KG1 (cell line): ENCODE data around the gene CAPNS1.
"Not testable (repeated sequence)": the region's sequence is repeated elsewhere in the genome, so short reads cannot be mapped to it uniquely, and the experiment has no call there.

Source experiments
- DNase-seq: peaks from one replicate; lab custom pipeline; 2025; lab: John Stamatoyannopoulos, UW

The CAPNS1 gene

DNA sequence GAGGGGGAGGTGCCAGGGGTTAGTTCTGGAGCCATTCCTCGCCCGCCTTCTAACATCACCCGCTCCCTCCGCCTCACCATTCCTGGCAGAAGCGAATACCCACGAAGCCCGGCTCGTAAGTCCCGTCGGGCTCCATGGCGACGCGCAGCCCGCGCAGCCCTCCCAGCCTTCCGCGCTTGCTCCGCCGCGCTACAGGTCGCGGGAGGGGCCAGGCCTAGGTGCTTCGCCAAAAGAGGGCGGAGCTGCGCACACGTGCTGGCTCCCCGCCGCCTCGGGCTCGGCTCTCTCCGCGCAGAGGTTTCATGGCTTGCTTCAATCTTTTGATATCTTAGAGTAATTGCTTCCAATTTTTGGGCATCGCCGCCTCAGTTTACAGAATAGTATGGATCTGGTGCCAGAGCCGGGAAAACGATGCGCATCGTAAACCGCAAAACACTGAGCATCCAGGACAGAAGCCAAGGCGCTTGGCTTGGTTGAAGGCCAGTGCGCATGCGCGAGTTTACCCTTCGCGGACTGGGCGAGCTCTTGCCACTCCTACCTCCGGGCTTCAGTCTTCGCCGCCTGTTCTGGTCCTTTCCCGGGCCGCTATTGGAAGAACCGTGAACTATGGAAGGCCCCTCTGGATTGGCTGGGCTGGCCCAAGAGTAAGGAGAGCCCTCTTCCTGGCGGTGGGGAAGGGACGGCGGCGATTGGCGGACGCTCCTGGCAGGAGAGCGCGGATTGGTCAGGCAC, 25.0 kb upstream of the CAPNS1 start, which contains the start of gene POLR2I:
TSS of gene POLR2I (minus strand) at position 155 of the 732 bp plus-strand sequence. CDS start at position 136, 19 bp downstream.
- DNase-seq: peak; percentile 87

DNA sequence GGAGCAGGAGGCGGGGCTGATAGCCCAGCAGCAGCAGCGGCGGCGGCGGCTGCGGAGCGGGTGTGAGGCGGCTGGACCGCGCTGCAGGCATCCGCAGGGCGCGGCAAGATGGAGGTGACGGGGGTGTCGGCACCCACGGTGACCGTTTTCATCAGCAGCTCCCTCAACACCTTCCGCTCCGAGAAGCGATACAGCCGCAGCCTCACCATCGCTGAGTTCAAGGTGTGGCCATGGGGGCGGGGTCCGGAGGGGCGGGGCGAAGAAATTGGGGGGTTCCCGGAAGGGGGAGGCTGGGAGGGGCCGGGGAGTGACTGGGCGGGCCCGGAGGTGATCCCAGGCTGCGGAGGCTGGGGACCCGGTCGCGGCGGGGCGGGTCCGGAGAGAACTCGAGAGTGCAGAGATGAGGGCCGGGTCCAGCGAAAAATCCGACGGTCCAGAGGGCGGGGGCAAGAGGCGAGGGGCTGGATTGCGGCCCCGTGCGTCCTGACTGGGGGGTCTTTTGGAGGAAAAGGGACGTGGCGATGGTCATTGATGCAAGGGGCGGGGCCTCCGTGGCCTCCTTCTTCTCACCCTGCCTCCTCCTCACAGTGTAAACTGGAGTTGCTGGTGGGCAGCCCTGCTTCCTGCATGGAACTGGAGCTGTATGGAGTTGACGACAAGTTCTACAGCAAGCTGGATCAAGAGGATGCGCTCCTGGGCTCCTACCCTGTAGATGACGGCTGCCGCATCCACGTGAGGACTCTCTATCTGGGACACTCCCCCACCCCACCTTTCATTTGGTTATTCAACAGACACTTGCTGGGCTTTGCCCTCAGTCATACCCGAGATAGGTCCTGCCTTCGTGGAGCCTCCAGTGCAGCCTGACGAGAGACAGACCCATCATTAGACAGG, 24.2 kb upstream of the CAPNS1 start, which contains the start of gene TBCB:
TSS of gene TBCB (plus strand) at position 16 of the 891 bp plus-strand sequence. CDS start at position 109, 93 bp downstream.
- no peak for DNase-seq

DNA sequence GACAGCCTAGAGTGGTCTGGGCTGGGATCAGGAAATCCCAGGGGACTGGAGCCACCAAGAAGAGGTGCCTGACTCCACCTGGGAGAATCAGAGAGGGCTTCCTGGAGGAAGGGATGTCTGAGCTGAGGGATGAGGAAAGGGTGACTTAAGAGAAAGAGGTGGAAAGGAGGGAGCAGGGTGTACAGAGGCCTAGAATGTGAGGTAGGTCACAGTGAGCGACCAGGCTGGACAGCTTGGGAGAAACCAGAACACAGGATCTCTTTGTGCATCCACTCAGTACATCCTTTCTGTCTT, 23.6 kb upstream of the CAPNS1 start:
- no peak for DNase-seq

DNA sequence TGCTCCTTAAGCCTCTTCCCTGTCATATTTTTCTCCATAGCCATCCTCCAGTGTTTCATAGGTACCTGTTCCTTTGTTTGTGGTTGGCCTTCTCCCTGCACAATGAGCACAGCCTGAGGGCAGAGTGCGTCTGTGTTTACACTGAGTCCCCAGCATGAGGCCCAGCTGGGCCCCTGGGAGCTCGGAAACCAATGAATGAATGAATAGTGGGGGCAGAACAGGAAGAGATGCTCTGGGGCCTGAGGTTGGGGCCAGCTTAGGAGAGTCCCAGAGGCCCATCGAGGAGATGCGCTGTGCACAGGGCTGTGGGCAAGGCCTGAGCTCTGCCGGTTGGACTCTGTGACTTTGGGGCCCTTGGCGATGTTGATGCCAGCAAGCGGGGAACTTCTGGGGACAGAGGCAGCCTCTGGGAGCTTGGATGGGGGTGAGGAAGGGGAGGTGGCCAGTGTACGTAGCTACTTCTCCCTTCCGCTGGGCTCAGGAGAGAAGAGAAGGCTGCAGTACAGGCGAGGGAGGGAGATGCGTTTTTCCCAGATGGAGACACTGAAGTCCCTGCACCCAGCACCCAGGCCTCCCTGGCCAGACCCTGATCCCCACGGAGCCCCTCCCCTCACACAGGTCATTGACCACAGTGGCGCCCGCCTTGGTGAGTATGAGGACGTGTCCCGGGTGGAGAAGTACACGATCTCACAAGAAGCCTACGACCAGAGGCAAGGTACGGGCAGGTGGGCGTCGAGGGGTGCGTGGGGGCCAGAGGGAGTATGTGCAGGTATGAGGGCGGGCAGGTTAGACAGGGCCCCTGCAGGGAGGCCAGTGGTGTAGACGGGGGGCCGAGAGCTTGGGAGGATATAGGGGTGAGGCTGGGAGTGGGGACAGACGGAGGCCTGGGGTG, 19.5 kb upstream of the CAPNS1 start:
- DNase-seq: no peak

DNA sequence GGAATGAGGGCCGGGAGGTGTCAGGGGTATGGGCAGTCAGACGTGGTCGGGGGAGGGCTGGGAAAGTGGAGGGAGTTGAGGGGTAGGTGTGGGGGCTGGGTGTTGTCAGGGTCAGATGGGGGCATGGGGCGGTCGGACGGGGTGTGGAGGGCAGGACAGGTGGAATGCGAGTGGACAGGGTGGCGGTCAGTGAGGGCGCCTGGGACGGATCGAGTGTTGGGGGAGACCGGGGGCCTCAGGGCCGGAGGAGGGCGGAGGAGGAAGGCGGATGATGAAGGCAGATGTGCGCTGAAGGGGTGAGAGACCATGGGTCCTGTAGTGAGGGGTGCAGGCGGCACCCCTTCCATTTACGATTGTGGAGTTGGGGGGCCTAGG, 18.9 kb upstream of the CAPNS1 start:
- no peak for DNase-seq

DNA sequence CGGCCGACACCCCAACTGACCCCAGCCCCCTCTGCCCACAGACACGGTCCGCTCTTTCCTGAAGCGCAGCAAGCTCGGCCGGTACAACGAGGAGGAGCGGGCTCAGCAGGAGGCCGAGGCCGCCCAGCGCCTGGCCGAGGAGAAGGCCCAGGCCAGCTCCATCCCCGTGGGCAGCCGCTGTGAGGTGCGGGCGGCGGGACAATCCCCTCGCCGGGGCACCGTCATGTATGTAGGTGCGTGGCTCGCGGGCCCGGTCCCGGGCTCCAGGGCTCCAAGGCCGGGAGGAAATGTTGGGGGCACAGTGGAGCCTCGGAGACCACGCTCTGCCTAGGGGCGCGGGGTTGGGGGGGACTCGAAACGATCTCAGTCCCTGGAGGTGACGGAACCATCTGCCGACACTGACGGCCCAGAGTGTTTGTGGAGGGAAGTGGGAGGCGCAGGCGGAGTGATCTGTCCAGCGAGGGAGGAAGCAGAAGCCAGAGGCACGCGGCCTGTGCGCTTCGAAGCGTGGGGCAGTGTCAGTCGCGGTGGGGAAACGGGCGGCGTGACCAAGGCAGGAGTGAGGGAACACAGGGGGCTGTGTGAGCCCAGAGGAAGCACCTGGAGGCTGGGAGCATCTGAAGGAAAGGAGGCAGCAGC, 18.3 kb upstream of the CAPNS1 start:
- no peak for DNase-seq

DNA sequence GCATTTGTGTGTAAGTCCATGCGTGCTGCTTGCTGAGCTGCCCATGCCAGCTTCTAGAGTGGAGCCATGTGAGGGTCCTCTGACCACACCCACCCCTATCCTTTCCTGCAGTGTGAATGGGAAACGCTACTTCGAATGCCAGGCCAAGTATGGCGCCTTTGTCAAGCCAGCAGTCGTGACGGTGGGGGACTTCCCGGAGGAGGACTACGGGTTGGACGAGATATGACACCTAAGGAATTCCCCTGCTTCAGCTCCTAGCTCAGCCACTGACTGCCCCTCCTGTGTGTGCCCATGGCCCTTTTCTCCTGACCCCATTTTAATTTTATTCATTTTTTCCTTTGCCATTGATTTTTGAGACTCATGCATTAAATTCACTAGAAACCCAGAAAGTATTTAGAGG, 14.3 kb upstream of the CAPNS1 start:
- no peak for DNase-seq

DNA sequence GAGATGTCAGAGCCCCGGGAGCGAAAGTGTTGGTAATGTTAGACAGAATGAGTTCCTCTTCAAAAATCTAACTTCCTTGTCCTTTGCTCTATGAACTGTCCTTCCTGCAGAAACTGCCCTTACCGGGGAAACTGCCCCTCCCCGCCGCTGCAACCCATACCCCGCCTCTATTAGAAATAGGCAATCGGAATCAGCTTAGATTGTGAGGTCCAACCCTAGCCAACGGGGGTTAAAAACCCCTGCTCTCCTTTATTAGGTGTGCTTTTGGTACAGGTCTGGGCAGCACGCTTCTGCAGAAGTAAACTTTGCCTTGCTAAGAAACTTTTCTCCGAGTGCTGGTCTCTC, 11.5 kb upstream of the CAPNS1 start:
- no peak for DNase-seq

DNA sequence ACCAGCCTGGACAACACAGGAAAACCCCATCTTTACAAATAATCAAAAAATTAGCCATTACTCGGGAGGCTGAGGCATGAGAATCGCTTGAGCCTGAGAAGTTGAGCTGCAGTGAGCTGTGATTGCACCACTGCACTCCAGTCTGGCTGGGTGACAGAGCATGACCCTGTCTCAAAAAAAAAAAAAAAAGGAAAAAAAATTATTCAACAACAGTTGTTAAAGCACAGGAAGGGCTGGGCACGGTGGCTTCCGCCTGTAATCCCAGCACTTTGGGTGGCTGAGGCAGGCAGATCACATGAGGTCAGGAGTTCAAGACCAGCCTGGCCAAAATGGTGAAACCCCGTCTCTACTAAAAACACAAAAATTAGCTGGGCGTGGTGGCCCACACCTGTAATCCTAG, 8.6 kb upstream of the CAPNS1 start:
- not testable (repeated sequence) for DNase-seq

DNA sequence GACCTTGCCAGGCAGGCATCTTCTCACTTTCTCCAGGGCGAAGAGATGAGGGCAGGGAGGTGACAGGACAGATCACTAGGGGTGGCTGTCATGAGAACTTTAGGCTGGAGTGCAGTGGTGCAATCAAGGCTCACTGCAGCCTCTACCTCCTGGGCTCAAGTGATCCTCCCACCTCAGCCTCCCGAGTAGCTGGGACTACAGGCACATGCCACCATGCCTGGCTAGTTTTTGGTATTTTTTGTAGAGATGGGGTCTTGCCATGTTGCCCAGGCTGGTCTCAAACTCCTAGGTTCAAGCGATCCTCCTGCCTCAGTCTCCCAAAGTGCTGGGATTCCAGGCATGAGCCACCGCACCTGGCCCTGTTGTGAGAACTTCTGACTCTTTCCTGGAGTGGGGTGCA, 5.0 kb upstream of the CAPNS1 start:
- not testable (repeated sequence) for DNase-seq

DNA sequence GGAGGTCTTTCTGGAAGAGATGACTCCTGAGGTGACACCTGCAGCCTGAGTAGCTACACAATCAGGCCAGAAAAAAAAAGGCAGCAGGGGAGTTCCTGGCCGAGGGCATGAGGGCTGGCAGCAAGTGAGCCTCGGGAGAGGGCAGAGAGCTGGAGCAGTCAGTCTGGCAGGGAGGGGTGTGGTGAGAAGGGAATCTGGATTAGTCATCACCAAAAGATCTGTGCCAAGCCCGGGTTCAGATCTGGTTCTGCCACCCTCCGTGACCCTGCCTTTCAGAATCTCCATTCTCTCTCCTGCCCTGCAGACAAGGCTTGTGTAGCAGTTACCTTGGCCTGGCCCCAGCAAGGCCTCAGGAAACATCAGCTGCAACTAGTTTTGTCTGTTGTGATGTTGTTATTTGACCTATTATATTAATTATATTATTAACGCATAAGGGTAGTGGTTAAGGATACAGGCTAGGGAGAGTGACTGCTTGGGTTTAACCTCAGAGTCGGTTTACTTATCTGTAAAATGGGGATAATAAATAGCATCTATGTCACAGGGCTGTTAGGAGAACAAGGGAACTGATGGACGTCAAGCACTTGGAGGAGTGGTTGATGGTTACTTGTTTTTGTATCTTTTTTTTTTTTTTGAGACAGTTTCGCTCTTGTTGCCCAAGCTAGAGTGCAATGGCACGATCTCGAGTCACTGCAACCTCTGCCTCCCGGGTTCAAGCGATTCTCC, 2.7 kb upstream of the CAPNS1 start:
- DNase-seq: no peak

DNA sequence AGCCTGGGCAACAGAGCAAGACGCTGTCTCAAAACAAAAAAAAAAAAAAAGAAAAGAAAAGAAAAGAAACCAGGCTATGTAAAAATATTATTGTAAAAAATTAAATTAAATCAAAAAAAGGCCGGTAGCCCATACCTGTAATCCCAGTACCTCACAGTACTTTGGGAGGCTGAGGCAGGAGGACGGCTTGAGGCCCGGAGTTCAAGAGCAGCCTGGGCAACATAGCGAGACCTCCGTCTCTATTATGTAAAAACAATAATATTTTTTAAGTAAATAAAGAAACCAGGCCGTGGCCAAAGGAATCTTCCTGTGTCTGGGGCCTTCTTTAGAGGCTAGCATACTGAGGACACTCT, 770 bp upstream of the CAPNS1 start:
- DNase-seq: no peak

DNA sequence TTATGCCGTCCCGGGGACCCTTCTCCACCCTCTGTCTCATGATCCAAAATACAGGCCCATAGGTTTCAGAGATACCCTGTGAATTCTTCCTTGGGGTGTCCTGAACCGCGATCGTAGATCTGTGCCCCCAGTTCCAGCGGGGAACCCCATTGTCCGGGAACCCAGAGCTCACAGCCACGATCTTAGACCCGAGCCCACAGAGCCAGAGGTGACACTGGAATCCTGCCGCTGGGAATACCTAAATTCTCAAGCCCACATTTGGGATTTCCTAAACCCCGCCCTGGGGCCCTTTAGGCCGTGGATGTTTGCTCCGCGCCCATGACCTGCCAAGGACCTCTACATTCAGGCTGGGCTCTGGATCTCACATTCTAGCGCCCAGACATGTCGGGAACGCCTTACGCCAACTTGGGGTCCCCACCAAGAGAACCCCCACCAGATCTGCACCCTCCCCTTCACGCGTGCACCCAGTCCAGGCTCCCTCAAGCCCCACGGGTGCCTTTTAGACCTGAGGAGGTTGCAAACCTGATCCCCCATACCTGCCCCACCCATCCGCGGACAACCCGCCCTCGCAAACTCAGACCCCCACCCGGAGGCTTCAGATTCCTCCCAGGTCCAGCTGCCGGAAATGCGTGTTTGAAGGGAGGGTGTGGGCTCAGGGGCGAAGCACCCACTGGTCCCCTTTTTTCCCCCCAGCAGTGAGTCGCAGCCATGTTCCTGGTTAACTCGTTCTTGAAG, 605 bp downstream of the CAPNS1 start:
- DNase-seq: peak; percentile 29

DNA sequence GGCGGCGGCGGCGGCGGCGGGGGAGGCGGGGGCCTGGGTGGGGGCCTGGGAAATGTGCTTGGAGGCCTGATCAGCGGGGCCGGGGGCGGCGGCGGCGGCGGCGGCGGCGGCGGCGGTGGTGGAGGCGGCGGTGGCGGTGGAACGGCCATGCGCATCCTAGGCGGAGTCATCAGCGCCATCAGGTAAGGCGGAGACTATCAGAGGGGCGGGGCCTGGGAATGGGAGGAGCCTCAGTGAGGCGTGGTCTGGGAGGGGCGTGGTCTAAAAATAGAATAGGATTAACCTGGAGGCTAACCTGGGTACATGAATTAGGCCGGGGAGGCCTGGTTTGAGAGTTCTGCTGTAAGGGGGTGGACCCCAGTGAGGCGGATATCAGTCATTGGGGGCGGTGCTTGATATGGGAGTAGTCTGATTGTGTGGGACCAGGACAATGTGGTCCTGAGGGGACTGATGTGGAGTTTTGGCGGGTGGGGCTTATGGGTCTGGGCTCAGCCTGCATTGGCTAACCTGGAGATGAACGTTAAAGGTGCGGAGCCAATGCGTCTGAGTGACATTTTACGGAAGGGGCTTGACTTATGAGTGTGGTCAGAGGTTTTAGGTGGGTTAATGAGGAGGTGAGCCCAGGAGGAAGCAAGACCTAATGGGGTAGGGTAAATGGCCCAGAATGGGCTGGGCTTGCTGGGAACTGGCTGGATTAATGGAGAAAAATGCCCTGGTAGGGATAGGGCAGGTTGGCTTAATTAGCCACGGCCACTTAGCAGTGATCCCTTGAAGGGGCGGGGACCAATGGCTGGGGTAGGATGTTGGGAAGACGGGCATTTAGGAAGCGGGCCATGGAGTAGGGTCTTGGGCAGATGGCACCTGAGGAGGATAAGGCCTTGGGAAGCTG, 1.4 kb downstream of the CAPNS1 start:
- peak; percentile 14 for DNase-seq

DNA sequence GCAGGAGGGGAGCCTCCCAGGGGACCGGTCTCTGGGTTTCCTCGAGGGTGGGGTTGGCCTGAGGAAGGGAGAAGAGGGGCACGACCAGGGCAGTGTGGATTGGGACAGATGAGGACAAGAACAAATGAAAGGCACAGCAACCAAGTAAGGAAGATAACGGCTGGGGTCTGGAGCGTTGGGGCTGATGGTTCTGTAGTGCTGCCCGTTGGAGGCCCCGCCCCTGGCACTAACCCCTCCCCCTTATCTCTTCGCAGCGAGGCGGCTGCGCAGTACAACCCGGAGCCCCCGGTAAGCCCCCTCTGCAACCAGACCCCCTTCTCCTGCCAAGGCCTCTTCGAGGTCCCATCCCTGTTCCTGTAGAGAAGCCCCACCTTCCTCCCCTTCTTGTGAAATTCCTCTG, 2.2 kb downstream of the CAPNS1 start:
- no peak for DNase-seq

DNA sequence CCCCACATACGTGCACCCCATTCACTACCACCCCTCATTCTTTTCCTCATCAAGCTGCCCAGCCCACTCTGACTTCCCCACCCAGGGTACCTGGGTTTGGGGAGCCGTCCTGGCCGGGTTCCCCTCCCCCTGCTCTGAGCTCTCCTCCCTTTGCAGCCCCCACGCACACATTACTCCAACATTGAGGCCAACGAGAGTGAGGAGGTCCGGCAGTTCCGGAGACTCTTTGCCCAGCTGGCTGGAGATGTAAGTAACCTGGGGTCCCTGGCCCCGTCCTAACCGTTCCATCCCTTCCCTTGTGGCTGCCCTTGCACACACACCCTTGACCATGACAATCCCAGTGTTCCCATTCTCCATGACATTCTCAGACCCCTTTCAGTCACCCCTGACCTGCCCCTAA, 2.6 kb downstream of the CAPNS1 start:
- DNase-seq: no peak

DNA sequence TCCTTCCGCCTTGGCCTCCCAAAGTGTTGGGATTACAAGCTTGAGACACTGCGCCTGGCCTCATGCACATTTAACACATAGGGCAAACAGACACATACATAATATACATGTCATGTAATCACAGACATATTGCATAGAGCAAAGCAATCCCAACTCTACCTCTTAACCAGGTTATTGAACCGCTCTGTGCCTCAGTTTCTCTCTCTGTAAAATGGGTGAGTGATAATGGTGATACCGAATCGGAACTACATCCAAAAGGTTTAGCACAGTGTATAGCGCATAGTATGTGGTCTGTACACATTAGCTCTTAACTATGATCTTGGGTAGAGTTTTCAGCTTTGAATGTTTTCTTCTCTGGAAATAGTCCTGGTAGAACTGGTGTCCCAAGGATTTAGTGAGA, 4.8 kb downstream of the CAPNS1 start:
- DNase-seq: no peak

DNA sequence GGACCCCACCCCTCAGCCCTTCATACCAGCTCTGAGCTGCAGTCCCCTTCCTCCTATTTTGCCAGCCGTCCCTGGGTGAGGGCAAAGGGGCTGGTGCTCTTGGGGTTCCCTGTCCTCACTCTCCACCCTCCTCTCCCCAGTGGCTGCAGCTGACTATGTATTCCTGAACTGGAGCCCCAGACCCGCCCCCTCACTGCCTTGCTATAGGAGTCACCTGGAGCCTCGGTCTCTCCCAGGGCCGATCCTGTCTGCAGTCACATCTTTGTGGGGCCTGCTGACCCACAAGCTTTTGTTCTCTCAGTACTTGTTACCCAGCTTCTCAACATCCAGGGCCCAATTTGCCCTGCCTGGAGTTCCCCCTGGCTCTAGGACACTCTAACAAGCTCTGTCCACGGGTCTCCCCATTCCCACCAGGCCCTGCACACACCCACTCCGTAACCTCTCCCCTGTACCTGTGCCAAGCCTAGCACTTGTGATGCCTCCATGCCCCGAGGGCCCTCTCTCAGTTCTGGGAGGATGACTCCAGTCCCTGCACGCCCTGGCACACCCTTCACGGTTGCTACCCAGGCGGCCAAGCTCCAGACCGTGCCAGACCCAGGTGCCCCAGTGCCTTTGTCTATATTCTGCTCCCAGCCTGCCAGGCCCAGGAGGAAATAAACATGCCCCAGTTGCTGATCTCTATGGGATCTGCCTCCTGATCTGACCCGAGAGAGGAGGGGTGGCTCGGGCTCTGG, 10.0 kb downstream of the CAPNS1 start:
- no peak for DNase-seq

DNA sequence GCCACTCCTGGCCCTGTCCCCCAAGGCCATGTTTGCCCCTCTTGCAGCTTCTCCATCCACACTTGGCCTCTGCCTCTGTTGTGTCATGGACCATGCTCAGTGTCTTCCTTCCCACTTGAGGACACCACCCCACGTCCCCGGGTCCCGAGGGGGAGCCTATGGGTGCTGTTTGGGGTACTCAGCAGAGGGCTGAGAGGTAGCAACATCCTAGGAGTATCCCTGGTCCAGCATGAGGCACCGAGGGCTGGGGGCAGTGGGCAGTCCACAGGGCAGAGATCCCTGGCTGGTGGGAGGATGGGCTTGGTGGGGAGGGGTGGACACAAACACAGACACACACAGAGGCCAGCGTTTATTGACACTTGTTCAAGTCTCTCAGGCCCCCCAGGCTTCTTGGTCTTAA, 10.7 kb downstream of the CAPNS1 start:
- DNase-seq: no peak
